GM12875 (cell line): ENCODE results near the gene ARHGEF1.

Experiments
- H3K4me3 ChIP-seq: one replicate; pipeline ENCODE4 v1.5.1; 2011; ENCODE audit warnings: low read depth, low read length, control low read depth
- CTCF ChIP-seq: IDR thresholded peaks from 2 replicates; pipeline ENCODE4 v1.5.1; 2011; ENCODE audit warnings: low read depth, mild to moderate bottlenecking, control low read depth, inconsistent platforms, low read length, moderate library complexity, borderline replicate concordance; ENCODE audit not compliant: insufficient read depth

The ARHGEF1 gene

GRCh38 chr19:41845051-41845590 is 37.9 kb upstream of the ARHGEF1 start:
- TF ChIP-seq CTCF: no peak

GRCh38 chr19:41847351-41848105 is 35.5 kb upstream of the ARHGEF1 start:
- H3K4me3 ChIP-seq: no peak overlapping the region
- no peak for TF ChIP-seq CTCF

More at GRCh38 chr19:41845051-41845590, 37.9 kb upstream of the ARHGEF1 start:
- H3K4me3 ChIP-seq: no peak overlapping the region

- H3K4me3 ChIP-seq: no peak overlapping the region
- TF ChIP-seq CTCF: no peak
Measured at GRCh38 chr19:41848666-41849065, 34.3 kb upstream of the ARHGEF1 start.

- H3K4me3 ChIP-seq: no peak overlapping the region
- no peak for TF ChIP-seq CTCF
Measured at GRCh38 chr19:41849067-41849466, 33.9 kb upstream of the ARHGEF1 start.

- TF ChIP-seq CTCF: no peak
- H3K4me3 ChIP-seq: no peak overlapping the region
Measured at GRCh38 chr19:41850381-41850780, 32.6 kb upstream of the ARHGEF1 start.

GRCh38 chr19:41851456-41851855 is 31.5 kb upstream of the ARHGEF1 start:
- TF ChIP-seq CTCF: no peak
- no peak overlapping the region for H3K4me3 ChIP-seq

- TF ChIP-seq CTCF: no peak
- H3K4me3 ChIP-seq: no peak overlapping the region
Measured at GRCh38 chr19:41853344-41853743, 29.6 kb upstream of the ARHGEF1 start.
